GM12891 (cell line): ENCODE data around the gene PDE10A.
"Not testable (repeated sequence)": the region's sequence is repeated elsewhere in the genome, so short reads cannot be mapped to it uniquely, and the experiment has no call there.

Source experiments
- DNase-seq: peaks from one replicate; pipeline ENCODE4 v3.0.0; 2011; ENCODE audit warnings: low spot score; ENCODE audit not compliant: insufficient read length
- FAIRE-seq: peaks from 2 replicates; lab custom pipeline; 2011; peaks lifted over from hg19 to GRCh38; lab: Jason Lieb, UNC
- PAX5 ChIP-seq: IDR thresholded peaks from 2 replicates; pipeline ENCODE4 v1.6.1; 2011; ENCODE audit warnings: low read length, moderate library complexity, mild to moderate bottlenecking; ENCODE audit not compliant: insufficient read depth, severe bottlenecking
- POLR2A ChIP-seq: IDR thresholded peaks from 2 replicates; pipeline ENCODE4 v1.6.1; 2011; ENCODE audit warnings: low read depth, low read length, control low read depth
- POLR2AphosphoS5 ChIP-seq: IDR thresholded peaks from 2 replicates; pipeline ENCODE4 v1.6.1; 2011; ENCODE audit warnings: low read depth, low read length, control low read depth
- POU2F2 ChIP-seq: IDR thresholded peaks from 2 replicates; pipeline ENCODE4 v1.6.1; 2011; ENCODE audit warnings: low read depth, mild to moderate bottlenecking, control low read depth, low read length, moderate library complexity
- SPI1 ChIP-seq: IDR thresholded peaks from 2 replicates; pipeline ENCODE4 v1.6.1; 2011; ENCODE audit warnings: low read depth, low read length, control low read depth
- TAF1 ChIP-seq: IDR thresholded peaks from 2 replicates; pipeline ENCODE4 v1.6.1; 2011; ENCODE audit warnings: low read depth, low read length, control low read depth

Gene PDE10A

GRCh38 chr6:165616116-165616515 is 46.9 kb downstream of the PDE10A start:
- FAIRE-seq (no peak), DNase-seq (no peak)

GRCh38 chr6:165615636-165616035 is 47.4 kb downstream of the PDE10A start:
- no peak for DNase-seq
- TF ChIP-seq POLR2AphosphoS5 (no peak), TAF1 (no peak), PAX5 (no peak), SPI1 (no peak), POLR2A (no peak), POU2F2 (no peak)
- FAIRE-seq = no peak

More at GRCh38 chr6:165616116-165616515, 46.9 kb downstream of the PDE10A start:
- no peak for TF ChIP-seq POLR2A
- TF ChIP-seq TAF1 = no peak
- no peak for TF ChIP-seq POU2F2
- TF ChIP-seq PAX5 = no peak
- TF ChIP-seq POLR2AphosphoS5 = no peak
- no peak for TF ChIP-seq SPI1

GRCh38 chr6:165611294-165611693 is 51.7 kb downstream of the PDE10A start:
- DNase-seq = no peak
- no peak for TF ChIP-seq TAF1
- TF ChIP-seq POLR2AphosphoS5 = no peak
- TF ChIP-seq POU2F2 = no peak
- TF ChIP-seq PAX5 = no peak
- no peak for FAIRE-seq

- DNase-seq, FAIRE-seq: not testable (repeated sequence)
Measured at GRCh38 chr6:165608577-165608976, 54.5 kb downstream of the PDE10A start.

- DNase-seq = no peak
- no peak for TF ChIP-seq POLR2A
- TF ChIP-seq PAX5 = no peak
- TF ChIP-seq SPI1 = no peak
- no peak for TF ChIP-seq TAF1
- TF ChIP-seq POLR2AphosphoS5 = no peak
- no peak for TF ChIP-seq POU2F2
- FAIRE-seq = no peak
Measured at GRCh38 chr6:165606740-165607008, 56.4 kb downstream of the PDE10A start.

- no peak for FAIRE-seq
- no peak for TF ChIP-seq PAX5
- TF ChIP-seq TAF1 = no peak
- TF ChIP-seq SPI1 = no peak
- TF ChIP-seq POLR2A = no peak
- TF ChIP-seq POLR2AphosphoS5 = no peak
- no peak for TF ChIP-seq POU2F2
- DNase-seq = no peak
Measured at GRCh38 chr6:165605901-165606739, 56.9 kb downstream of the PDE10A start.

GRCh38 chr6:165605182-165605875 is 57.7 kb downstream of the PDE10A start:
- DNase-seq (no peak), FAIRE-seq (no peak)
- no peak for TF ChIP-seq SPI1
- no peak for TF ChIP-seq POLR2AphosphoS5
- TF ChIP-seq PAX5 = no peak

- FAIRE-seq = no peak
- DNase-seq = no peak
- TF ChIP-seq PAX5 = no peak
- no peak for TF ChIP-seq TAF1
- TF ChIP-seq POLR2AphosphoS5 = no peak
- TF ChIP-seq SPI1 = no peak
- TF ChIP-seq POLR2A = no peak
- TF ChIP-seq POU2F2 = no peak
Measured at GRCh38 chr6:165602291-165602690, 60.8 kb downstream of the PDE10A start.

- DNase-seq = no peak
- TF ChIP-seq SPI1 = no peak
- FAIRE-seq = no peak
Measured at GRCh38 chr6:165600606-165601005, 62.4 kb downstream of the PDE10A start.

- DNase-seq = no peak
- TF ChIP-seq POLR2A (no peak), POU2F2 (no peak), SPI1 (no peak), PAX5 (no peak), TAF1 (no peak), POLR2AphosphoS5 (no peak)
- no peak for FAIRE-seq
Measured at GRCh38 chr6:165599596-165600487, 63.2 kb downstream of the PDE10A start.
